GM19023 (cell line): ENCODE results near the gene TENM4.
"Not testable (repeated sequence)": the region's sequence is repeated elsewhere in the genome, so short reads cannot be mapped to it uniquely, and the experiment has no call there.

ENCODE experiments used
- ATAC-seq: cut with Tn5 transposase; IDR thresholded peaks from one replicate; pipeline ENCODE4 v1.9.1; 2021; ENCODE audit warnings: mild to moderate bottlenecking, moderate library complexity; ENCODE audit not compliant: unreplicated experiment

Gene TENM4

GRCh38 chr11:79258576-79258975 lies 182.3 kb downstream of the TENM4 start:
- no peak for ATAC-seq

- ATAC-seq: no peak
These were observed 184.9 kb downstream of the TENM4 start for GRCh38 chr11:79255965-79256364.

GRCh38 chr11:79253280-79253679 lies 187.6 kb downstream of the TENM4 start:
- ATAC-seq: no peak

GRCh38 chr11:79249295-79249993 lies 191.4 kb downstream of the TENM4 start:
- no peak for ATAC-seq

GRCh38 chr11:79244798-79245197 lies 196.0 kb downstream of the TENM4 start:
- ATAC-seq: no peak

GRCh38 chr11:79244241-79244772 lies 196.5 kb downstream of the TENM4 start:
- ATAC-seq: no peak

GRCh38 chr11:79243422-79244210 lies 197.2 kb downstream of the TENM4 start:
- no peak for ATAC-seq

GRCh38 chr11:79242616-79243015 lies 198.2 kb downstream of the TENM4 start:
- ATAC-seq: no peak

- ATAC-seq: no peak
These were observed 199.0 kb downstream of the TENM4 start for GRCh38 chr11:79241852-79242241.

GRCh38 chr11:79241205-79241851 lies 199.5 kb downstream of the TENM4 start:
- no peak for ATAC-seq

GRCh38 chr11:79237703-79238102 lies 203.1 kb downstream of the TENM4 start:
- ATAC-seq: no peak

- ATAC-seq: no peak
These were observed 203.7 kb downstream of the TENM4 start for GRCh38 chr11:79237091-79237490.

GRCh38 chr11:79236541-79236971 lies 204.3 kb downstream of the TENM4 start:
- no peak for ATAC-seq

- no peak for ATAC-seq
These were observed 205.1 kb downstream of the TENM4 start for GRCh38 chr11:79235696-79236095.

- no peak for ATAC-seq
These were observed 208.5 kb downstream of the TENM4 start for GRCh38 chr11:79232346-79232745.

- no peak for ATAC-seq
These were observed 211.8 kb downstream of the TENM4 start for GRCh38 chr11:79229047-79229446.

- ATAC-seq: no peak
These were observed 212.8 kb downstream of the TENM4 start for GRCh38 chr11:79227767-79228755.

- ATAC-seq: no peak
These were observed 213.5 kb downstream of the TENM4 start for GRCh38 chr11:79227308-79227707.

GRCh38 chr11:79226126-79226525 lies 214.7 kb downstream of the TENM4 start:
- ATAC-seq: no peak

GRCh38 chr11:79222163-79222562 lies 218.7 kb downstream of the TENM4 start:
- ATAC-seq: not testable (repeated sequence)
